IPS-18c (cell line): Measurements from ENCODE around the gene PRPS1L1.

ENCODE experiments used
- H3K4me3 ChIP-seq: 2 replicates; pipeline ENCODE4 v1.7.0; 2013; ENCODE audit warnings: low read depth, mild to moderate bottlenecking, low read length, moderate library complexity; ENCODE audit not compliant: insufficient read depth
- H3K9me3 ChIP-seq: one replicate; pipeline ENCODE4 v1.6.1; 2013; ENCODE audit warnings: mild to moderate bottlenecking, low read length, moderate library complexity; ENCODE audit not compliant: control insufficient read depth, insufficient read depth

PRPS1L1 gene

GRCh38 chr7:18019555-18019954 lies 8.1 kb downstream of the PRPS1L1 start:
- Histone ChIP-seq H3K4me3 (no peak overlapping the region), H3K9me3 (no peaks in the 10 kb centered on the region)

DNA sequence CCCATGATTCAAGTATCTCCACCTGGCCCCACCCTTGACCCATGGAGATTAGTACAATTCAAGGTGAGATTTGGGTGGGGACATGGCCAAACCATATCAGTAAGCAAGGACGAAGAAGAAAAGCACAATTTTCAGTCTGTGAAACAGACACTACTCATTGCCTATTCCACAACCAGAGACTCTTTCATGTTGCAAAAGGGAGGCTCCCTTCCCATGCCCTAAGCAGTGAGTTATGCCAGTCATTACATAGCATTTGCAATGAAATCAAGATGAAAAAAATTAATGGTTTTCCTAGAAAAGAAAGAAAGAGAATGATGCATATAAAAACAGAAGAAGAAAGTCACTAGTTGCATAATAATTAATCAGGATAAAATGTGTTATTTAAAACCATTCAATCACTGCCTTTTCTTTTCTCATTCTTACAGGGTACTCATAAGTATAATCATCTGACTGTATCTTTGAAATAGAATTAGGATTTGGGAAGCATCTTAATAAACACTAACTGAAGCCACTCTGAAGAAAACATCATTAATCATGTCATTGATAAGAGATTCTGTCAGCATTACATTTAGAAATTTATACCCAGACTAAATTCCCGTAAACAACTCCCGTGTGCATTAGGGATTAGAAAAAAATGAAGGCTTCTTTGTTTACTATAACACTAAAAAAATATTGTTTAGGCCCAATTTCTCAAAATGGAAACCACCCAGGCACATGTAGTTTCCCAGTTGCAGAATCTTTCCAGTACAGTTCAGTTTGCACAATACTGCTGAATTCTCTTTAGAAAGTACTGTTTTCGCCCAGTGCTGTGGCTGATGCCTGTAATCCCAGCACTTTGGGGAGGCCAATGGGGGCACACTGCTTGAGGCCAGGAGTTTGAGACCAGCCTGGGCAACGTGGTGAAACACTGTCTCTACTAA lies 9.1 kb downstream of the PRPS1L1 start:
- H3K9me3 ChIP-seq = no peaks in the 10 kb centered on the region
- H3K4me3 ChIP-seq = no peak overlapping the region

DNA sequence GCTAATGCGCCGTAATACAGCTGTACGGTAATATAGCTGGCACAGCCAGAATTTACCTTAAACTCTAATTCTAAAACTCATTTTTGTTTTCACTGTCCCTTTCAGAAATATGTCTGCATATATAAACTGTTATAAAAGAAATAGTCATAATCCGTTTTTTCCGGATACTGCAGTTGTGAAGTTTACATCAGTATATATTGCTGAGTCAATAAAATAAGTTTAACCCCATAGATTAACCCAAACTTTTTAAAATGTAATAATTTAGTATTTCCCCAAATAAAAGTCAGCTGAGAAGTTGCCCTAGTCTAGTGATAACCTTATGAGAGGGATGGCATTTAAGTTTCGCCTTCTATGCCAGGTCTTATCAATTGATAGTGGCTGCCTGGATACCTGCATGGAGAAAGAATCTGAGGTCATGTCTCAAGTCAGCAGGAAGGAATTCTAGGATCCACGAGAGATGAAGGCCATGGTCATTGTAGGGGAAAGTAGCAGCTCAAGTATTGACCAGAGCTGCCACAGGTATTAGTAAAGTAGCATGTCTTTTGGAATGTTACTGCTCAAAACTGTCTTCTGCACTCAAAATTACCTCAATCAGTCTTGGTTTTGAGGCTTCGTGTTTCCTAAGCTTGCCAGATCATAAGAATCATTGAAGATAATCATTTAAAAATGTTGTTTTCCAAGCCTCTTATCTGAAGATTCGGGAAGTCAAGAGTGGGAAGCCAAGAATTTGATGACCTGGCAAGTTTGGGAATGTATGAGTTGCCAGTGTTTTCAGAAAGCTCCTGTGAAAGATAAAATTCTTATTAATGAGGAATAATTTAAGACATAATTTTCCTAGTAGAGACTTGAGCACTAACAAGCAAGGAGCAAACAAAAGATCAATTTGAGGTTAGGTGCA lies 10.8 kb downstream of the PRPS1L1 start:
- Histone ChIP-seq H3K9me3 (no peaks in the 10 kb centered on the region), H3K4me3 (no peak overlapping the region)

- H3K4me3 ChIP-seq = no peak overlapping the region
- no peaks in the 10 kb centered on the region for H3K9me3 ChIP-seq
Observed at GRCh38 chr7:18013936-18014335, 13.7 kb downstream of the PRPS1L1 start.

GRCh38 chr7:18004372-18004771 lies 23.3 kb downstream of the PRPS1L1 start:
- no peaks in the 10 kb centered on the region for H3K9me3 ChIP-seq
- no peak overlapping the region for H3K4me3 ChIP-seq

GRCh38 chr7:18003286-18003994 lies 24.2 kb downstream of the PRPS1L1 start:
- Histone ChIP-seq H3K4me3 (no peak overlapping the region), H3K9me3 (no peaks in the 10 kb centered on the region)

DNA sequence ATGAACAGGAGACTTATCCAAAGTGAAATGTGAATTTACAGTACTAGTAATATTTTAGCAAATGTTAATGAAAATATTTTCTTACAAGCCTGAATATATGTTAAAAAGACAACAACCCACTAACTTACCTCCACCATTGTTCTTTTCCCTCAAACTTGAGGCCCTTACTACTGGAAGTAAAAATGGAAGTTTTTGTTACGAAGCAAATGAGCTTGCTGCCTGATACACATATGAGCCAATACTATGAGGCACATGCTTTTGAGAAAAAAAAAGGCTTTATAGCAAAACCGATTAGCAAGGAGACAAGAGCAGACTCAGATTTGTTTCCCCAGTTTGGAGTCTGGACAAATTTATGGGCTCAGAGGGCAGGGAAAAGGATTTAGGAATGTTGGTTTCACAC lies 29.0 kb downstream of the PRPS1L1 start:
- H3K9me3 ChIP-seq = no peaks in the 10 kb centered on the region
- H3K4me3 ChIP-seq = no peak overlapping the region

DNA sequence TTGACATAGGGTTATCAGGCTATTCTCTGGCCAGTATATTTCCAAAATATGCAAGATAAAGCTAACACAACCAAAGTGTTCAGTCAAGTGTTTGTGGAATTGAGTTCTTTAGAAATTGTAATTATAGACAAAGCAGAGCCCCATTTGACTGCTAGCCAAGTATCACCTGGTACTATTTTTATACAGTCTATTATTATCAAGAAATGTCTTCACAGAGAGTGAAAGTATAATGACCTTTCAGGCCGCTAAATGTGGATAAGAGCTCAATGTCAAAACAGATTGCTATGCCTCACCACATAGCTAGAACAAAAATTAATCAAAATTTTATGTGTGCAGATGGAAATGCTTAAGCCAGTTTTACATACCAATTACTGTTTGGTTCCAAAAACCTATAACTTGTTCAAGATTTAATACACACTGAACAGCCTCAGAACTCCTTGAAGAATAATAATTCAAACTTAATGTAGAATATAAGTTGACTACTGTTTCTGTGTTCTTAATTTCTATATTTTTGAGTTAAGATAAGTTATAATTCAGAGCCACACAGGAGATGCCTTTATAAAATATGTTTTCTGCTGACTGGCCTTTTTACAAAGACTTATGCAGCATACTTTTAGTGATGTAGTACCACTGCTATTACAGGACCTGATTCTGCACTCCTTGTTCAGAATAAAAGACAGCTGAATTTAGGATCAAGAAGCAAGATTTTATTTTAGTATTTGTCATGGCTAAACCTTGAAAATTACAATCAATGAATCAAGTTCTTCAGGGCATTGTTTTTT lies 31.0 kb downstream of the PRPS1L1 start:
- Histone ChIP-seq H3K4me3 (no peak overlapping the region), H3K9me3 (no peaks in the 10 kb centered on the region)

GRCh38 chr7:17996040-17996439 lies 31.6 kb downstream of the PRPS1L1 start:
- Histone ChIP-seq H3K4me3 (no peak overlapping the region), H3K9me3 (no peaks in the 10 kb centered on the region)

DNA sequence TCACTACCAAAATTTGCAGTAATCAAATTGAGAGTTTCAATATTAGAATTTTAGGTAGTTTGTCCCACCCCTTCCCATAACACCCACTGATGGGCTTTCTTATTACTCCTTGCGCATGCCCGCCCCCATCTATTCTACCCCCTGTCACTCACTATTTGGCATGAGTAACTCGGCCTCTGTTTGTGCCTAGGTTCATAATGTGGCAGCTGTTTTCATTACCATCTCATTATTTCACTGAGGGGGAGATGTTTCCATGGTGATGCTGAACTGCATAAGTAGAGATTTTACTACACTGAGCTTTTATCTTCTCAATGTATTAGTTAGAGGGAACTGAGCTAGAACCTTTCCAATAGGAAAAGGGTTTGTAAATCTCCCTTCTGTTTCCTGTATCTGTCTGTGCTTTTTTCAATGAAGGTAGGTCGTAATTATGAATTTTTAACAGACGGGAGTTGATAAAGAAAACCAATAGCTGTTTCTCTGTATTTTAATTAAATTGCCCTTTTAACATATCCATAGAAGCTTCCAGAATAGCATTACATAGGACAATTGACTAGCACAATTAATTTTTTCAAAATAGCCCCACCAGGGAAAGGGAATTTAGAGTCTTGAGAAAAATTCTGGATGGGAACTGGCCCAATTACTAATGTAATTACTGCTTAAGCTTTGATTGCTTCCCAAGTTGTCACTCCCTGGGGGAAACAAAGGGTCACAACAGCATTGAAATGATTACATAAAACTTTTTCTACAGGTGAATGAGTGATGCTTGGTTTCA lies 33.4 kb downstream of the PRPS1L1 start:
- H3K4me3 ChIP-seq = no peak overlapping the region
- no peaks in the 10 kb centered on the region for H3K9me3 ChIP-seq

- Histone ChIP-seq H3K4me3 (no peak overlapping the region), H3K9me3 (no peaks in the 10 kb centered on the region)
Observed at GRCh38 chr7:17991866-17992648, 35.6 kb downstream of the PRPS1L1 start.

GRCh38 chr7:17990761-17991160 lies 36.9 kb downstream of the PRPS1L1 start:
- H3K4me3 ChIP-seq = no peak overlapping the region
- no peaks in the 10 kb centered on the region for H3K9me3 ChIP-seq

GRCh38 chr7:17989546-17989945 lies 38.1 kb downstream of the PRPS1L1 start:
- Histone ChIP-seq H3K4me3 (no peak overlapping the region), H3K9me3 (no peaks in the 10 kb centered on the region)

DNA sequence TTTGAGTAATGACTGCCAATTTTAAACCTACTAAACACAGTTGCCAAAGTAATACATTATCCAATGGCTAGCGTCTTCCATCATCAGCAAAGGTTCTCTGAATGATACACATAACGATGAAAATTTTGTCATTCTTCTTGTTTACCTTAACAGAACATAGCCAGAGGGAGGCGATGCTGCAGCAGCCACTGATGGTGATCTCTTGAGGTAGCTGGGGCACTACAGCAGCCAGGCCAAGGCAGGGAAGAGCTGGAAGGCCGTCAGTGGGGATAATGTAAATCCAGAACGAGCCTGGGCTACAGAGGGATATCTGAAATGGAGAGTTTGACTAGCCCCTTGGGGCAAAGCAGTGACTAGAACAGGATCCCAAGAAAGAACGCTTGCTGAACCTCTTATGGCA lies 38.8 kb downstream of the PRPS1L1 start:
- H3K4me3 ChIP-seq = no peak overlapping the region
- no peaks in the 10 kb centered on the region for H3K9me3 ChIP-seq

GRCh38 chr7:17988141-17988540 lies 39.5 kb downstream of the PRPS1L1 start:
- no peak overlapping the region for H3K4me3 ChIP-seq

More at GRCh38 chr7:17988141-17988540, 39.5 kb downstream of the PRPS1L1 start:
- H3K9me3 ChIP-seq = no peaks in the 10 kb centered on the region
